ENCODE measurements around the gene SGCD.

Gene SGCD

DNA sequence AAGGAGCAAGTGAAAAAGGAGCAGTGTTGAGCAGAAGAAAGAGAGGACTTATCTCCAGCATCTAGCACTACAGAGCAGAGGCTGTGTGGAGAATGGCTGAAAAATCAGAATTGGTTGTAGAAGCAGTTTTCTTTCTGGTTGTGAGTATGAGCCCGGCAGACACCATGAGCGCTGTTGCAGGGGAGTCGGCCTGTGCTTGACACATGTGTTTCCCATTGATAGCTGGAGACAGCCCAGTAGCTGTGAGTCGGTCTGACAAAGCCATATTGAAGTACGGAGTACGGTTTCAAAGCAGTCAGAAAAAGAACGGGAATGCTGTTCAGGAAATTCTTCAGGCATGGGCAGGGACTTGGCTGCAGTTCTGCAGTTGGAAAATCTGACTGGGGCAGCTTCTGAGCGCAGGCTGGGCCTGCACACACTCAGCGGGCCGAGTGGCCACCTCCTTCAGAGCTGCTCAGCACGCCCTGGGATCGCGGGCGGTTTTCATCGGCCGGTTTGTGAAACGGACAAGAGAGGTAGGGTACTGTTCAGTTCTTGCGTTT, at the start of gene SGCD:
Gene SGCD (plus strand): TSS at position 447 of the 542 bp plus-strand sequence.
- DNase-seq, result no peak

DNA sequence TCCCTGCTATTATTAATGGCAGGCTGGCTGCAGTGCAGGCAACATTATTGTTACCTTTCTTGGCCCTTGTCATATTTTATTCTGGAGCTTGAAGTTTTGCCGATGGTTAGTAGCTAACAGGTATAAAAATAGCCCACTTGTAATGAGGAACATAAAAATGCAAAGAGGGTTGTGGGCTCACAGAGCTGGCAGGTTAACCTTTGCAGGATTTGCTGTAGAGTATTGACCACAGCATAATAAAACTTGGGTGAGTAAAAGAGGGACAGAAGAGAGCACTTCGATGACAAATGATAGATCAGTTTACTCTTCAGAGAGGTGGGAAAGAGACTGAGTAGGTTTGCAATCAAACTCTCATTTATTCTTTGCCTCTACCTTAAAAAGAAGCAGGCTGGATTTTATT, 49.7 kb upstream of the SGCD start:
- no peak for DNase-seq

DNA sequence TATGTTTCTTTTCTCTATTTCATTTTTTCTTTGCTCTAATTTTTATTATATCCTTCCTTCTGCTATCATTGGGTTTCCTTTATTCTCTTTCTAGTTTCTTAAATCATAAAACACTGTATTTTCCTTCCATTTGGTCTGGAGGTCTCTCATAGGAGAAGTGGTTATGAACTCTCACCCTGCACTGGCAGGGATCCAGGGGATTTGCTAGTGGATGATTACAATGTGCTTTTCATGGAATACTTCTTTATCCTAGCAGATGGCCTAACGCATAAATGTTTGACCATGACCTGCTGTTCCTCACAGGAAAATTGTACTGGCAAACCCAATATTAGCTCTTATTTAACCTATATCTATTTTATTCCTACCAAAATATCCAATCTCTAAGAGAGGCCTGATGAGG, 31.5 kb upstream of the SGCD start:
- no peak for DNase-seq

DNA sequence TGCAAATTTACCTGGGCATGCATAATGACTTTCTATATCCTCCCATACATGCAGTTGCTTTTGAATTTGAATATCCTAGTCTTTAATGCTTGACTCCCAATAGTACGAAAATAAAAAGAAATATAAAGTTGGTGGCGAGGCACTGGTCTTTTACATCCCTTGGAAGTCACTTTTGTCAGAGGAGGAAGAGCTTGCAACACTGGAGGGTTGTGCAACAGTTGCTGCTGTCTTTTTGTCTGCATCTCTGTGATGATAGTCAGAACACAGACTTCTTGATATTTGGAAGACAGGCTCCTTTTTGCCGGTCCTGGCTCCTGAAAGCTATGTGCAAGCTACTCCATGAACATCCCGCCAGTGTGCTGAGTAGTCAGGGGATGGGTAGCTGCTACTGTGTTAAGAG, 16.8 kb upstream of the SGCD start:
- DNase-seq, result no peak

DNA sequence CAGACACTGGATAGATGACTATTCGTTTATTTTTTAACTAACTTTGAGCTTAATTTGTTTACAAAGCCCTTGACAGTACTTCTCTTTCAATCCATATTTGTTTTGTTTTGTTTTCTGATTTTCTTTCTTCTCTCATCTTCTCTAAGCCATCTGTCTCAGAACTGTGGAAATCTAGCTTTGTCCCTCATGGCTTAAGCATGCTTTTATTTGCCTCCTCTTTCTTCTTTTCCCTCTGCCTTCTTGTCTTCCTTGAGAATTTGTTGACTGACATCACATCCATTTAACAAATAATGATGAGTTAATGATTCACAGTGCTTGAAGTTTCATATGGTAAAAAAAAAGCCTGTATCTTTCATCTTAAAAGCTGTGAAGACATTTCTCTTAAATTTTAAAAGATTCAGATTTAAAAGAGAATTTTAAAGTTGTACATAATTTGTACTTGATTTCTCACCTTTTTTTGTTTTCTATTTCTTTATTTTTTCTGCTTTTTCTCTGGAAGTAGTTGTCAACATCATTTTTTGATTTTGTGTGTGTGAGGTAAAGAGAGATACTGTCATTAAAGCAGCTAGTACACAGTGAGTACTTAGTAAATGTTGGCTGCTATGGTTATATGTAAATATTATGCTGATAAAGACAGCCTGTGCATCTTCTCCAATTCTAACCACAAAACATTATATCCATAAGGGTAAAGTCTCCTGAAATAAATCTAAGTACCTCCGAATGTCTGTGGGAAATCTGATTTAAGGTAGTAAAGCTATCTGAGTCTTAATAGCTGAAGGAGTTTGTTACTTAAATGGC, 13.9 kb upstream of the SGCD start:
- DNase-seq, result no peak

DNA sequence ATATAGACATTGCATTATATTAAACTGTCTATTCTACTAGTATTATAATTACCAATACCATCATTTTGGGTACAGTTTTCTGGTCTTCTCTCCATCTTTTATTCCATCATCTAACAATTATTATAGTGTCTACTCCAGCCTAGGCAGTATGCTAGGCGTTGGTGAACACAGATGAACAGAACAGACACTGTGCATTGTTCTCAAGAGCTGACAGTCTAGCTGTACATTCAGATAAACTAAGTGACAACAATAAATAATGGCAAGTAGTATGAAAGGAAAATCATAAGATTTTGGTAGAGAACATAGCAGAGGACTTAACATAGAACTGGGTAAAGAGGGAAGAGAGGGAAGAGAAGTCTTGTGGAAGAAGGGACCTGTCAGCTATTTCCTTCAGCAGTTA, 12.5 kb upstream of the SGCD start:
- no peak for DNase-seq

DNA sequence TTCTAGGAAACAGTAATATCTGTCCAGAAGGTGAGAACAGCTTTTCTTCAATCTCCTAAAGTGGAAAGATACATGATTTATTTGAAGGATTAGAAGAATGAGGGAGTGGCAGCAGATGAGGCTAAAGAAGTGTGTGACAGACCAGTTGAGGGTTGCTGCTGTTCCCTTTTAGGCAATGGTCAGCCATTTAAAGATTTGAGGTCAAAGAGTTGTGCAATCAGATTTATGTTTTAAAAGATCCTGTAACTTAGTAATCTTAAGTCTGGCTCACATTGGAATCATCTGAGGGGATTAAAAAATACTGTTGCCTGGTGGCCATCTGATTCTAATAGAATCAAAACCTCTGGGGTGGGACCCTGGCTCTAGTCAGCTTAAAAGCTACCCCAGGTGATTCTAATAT, 4.3 kb upstream of the SGCD start:
- DNase-seq, result no peak

DNA sequence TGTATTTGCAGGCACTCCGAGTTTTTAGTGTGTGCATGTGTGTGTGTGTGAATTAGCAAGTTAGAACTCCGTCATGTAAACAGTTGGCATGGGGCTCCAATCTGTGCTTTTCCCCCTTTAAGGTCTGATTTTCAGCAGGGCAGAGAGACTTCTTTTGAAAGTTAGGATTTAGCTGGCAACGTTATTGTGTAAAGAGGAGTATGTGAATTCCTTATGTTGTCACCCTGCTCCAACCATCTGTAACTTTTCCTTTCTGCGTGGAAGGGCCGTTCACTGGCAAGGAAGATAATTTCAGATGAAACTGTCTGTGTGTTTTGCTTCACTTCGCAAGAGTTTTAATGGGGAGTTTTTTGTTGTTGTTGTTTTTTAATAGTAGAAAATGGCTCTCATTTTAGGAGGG, 332 bp downstream of the SGCD start:
- DNase-seq, result no peak

DNA sequence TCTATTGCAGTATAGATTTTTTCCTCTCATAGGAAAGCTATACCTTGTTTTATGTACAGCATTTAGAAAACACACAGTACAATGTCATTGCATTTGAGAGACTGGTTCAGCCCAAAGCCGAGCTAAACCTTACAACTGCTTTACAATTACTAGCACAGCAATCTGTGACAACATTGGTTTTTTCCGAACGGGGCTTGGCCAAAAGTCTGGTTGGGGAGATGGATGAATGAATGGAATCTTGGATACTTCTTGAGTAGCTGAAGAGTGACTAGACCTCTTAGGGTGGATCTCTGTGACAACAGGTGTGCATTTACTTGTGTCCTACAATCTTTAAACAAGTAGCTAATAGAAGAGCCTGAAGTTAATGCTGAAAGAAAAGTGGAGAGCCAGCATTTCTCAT, 1.2 kb downstream of the SGCD start:
- no peak for DNase-seq

DNA sequence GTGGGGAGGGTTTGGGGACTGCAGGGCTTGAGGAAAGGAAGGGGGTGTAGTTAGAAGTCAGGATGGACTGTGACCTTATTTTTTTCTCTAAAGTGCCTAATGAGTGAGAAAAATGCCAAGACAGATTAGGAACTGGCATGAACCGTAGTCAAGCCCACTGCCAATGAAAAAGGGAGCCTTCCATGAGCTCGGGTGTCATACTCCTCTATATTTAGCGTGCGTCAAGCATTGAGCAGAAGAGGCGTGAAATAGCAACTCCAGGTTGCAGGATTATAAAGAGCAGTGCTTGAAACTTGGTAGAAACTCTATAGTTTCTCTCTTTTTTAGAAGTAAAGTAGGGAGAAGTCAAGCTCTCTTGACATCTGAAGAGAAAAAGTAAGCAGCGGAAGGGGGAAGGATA, 1.8 kb downstream of the SGCD start:
- DNase-seq, result no peak

DNA sequence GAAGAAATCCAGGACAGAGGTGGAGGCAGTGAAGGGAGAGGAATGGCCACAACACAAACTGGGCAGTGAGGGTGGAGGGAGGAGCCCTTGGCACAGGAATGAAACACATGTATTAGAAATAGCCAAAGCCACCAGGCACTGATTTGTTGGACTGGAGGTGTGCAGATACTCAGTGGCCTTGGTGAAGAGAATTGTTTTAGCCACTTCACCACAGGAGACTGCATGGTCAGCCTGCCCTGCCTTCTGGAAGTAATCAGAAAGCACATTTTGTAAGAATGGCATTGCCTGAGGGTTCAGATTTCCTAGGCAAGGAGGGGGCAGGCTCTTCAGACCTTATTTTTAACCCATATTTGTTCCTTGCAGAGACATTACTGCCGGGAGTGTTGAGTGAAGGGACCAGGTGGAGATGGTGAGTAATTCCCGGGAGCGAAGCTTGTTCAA, 2.2 kb downstream of the SGCD start:
- no peak for DNase-seq

DNA sequence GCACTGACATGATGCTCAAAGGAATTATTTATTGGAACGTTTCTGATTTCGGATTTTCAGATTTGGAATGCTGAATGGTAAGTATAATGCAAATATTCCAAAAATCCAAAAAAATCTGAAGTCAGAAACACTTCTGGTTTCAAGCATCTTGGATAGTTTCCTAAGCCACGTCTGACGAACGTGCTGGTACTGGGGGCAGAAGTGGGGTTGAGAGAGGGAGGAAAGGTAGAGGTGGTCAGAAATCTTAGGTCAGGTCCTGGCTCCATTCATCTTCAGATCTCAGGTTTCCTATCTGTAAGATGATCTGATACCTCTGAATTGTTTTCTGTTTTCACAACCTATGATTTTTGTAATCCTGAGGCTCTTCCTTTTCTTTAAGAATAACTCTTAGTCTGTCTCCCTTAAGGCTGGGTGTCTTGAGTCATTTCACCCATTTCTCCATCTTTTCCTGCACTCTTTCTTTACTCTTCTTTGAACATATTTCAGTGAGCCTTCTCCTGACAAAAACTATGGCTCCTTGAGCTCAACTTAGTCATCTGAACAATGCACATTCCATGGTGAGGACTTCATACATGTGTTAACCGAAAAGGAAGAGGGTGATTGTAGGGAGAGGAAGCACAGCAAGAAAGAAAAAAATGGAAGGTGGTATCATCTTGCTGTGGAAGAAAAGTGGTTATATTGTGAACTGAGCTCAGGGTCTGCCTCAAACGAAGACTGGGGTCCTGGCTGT, 3.3 kb downstream of the SGCD start:
- no peak for DNase-seq

DNA sequence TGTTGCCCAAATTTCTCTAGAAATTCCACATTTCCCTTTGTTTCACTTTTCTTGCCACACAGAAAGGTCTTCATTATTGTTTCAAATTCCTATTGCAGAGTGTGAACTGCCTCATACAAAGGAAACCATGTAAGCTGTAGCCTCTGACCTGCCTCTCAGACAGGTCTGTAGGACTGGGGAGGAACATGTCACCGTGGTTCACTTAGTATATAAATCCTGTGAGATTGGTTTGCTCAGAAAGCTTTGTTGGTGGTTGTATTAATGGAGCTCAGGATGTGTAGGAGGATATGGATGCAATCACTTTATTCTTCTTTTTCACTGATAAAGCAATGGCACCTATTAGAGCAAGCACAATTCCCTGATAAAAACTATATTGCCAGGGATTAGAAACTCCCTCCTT, 4.2 kb downstream of the SGCD start:
- DNase-seq, result no peak

DNA sequence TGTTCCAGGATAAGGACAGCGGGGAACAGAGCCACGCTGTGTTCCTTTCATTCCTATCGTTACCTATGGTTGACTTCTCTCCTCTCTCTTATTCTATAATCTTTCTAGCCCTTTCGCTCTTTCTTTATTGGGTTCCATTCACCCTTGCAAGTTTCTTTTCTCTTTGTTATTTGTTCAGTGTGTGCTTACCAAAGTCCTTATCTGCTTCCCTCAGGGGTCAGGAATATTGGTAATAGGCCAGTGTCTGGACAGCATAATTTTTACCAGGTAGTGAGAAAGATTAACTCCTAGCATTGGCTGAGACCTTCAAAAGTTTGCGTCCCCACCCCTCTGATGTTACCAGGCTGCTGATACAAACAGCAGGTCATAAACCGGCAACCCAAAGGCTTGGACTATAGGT, 4.9 kb downstream of the SGCD start:
- DNase-seq, result no peak

DNA sequence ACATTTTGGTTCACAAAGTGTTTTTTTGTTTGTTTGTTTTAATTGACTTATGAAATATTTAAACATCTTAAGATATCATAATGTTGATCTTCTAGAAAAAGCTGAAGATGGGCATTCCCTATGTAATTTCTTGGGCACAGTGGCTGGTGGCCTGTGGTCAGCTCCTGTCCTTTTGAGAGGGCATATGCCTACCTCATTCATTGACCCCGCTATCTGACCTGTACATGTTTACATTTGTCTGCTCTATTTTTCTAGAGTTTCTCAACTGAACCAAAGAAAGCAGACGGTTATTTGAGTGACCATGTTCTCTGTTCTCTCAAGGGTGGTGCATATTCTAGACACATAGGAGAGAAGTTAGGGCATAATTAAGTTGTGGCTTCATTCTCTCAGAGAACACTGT, 5.3 kb downstream of the SGCD start:
- DNase-seq, result no peak

DNA sequence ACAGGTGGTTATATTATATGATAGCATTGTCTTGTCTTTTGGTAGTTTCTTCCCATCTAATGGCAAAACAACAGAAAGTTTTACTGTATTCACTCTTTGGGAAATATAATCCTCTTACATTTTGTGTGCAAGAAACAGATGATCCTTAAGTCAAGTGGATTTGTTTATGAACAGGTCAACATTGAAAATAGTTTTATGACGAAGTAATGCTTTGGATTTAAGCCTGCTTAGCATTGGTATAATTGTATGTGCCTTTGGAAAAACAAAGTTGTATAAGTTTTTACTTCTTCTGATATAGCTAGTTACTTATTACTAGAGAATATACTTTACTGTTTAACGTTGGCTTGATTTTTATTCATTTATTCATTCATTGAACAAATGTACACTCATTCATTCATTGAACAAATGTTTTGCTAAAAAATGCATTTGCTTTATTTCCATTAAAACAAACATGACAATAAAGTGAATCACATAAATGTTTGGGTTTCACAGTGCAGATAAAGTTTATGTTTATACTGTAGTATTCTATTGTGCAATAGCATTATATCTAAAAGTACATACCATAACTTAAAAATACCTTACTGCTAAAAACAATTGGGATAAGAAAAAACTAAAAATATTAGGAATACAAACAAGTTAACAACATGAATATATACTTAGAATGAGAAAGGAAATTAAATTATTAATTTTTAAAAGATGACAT, 12.3 kb downstream of the SGCD start:
- DNase-seq, result no peak

DNA sequence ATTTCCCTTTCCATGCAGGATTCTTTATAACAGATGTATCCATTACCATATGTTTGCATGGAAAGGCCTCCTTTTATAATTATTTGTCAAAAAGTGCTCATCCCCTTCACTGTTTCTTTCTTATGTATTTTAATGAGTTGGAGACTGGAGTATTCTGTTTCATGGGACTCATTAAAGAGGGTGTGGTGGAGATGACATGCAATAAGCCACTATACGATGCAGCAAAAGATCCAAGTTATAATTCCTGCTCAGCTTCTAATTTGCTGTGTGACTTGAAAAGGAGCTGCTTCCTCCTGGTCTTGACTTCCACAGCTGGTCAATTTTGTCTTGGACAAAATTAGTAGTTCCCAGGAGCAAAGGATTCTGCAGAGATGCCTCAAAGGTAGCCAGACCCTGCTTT, 13.9 kb downstream of the SGCD start:
- DNase-seq, result no peak

DNA sequence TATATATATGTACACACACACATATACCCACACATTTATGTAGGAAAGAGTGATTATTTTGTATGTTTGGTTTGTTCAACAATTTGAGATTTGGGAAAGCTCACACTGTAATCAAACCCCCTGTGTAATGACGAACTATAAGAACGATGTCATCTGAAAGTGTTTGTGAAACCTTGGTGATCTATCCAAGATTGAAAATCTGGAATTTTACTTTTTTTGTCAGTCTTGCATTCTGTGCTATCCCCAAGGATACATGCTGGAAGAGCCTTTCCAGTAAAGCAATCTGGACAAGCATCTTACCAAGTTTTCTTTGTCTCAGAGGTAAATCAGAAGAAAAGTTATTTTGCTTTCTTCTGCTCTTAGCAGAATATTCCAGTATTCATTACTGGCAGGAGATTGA, 23.3 kb downstream of the SGCD start:
- DNase-seq, result no peak

DNA sequence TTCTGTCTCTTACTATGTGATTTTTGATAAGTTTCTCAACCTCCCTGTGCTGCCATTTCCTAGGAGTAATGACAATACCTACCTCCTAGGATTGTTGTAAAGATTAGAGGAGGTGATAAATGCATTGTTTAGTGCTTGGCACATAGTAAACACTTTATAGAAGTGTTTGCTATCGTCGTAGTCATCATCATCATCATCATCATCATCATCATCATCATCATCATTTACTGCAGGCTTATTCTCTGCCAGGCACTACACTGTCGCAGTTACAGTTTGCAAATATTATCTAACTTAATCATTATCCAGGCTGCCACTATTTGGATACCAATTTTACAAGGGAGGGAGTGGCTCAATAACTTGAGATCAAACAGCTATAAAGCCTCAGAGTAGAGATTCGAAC, 24.5 kb downstream of the SGCD start:
- DNase-seq, result no peak

DNA sequence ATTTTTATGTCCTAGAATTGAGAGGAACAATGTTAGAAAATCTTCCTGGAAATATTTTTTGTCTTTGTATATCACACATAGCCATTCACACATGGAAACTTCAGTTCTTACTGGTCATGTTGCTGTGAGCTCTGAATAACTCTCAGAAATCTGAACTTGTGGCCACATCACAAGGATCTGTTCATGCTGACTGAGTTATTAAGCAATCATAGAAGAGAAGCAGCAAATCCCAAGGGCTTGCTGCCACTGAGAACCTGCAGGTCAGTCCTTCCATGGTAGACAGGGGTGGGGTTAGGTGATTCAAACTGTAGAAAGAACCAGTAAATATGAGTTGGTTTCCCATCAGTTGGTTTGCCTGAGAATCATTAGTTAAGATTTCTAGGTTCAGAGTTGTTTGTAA, 27.6 kb downstream of the SGCD start:
- DNase-seq, result no peak

DNA sequence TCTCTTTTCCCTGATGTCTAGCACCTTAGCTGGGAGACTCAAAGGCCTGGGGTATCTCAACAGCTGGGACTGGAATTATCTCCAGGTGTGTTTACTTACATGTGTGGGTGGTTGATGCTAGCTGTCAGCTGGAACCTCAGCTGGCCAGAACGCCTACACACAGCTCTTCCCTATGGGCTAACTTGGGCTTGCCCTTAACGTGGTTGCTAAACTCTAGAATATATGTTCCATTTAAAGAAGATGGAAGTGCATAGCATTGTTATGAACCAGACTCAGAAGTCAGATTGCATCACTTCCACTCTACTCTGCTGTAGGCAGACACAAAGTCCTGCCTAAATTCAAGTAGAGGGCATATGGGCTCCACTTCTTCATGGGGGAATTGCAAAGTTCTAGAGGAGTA, 29.3 kb downstream of the SGCD start:
- no peak for DNase-seq

DNA sequence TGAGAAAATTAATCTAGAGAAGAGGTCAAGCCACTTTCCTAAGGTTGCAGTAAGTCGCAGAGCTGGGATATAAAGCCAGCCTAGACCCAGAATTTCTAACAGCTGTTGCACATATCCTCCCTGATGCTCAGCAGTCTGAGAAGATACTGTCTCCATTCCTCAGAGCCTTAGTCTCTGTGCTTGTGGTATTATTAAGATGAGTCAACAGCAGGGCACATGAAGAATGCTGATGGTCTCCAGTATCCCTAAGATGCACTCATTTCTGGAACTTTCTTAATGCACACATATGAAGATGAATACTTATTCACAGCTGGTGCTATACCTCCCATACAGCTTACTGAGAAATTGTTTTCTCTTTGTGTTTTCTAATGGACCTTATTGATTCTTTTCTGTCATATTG, 32.5 kb downstream of the SGCD start:
- no peak for DNase-seq

DNA sequence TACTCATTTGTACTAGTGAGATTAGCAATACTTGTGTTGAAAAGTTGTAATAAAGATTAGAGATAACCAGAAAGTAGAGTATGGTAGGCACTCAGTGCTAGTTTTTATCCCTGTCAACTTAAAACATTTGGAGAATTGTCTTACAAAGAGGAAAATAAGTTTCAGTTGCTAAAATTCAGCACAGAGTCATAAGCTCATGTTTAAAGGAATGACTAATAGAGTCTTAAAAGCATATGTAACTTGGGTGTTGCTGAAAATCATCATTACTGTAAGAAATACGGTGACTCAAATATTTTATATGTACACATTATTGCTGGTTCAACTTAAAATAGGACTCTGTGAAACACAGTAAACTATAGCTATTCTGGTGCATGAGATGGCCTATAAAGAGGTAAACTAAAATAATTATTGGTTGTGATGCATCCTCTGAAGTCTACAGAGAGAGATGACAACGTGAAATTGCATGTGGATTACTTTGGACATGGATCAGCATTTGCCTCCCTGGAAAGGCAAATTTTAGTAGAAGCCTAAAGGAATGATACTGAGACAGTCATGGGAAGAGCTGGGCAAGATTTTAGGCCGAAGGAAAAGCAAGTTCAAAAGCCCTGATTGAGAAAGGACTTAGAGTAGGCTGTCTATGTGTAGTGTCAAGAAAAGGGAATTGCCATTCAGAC, 34.6 kb downstream of the SGCD start:
- no peak for DNase-seq
